Parathyroid adenoma (tissue), 2 donors: ENCODE measurements around the gene BHLHA15.

ENCODE experiments used
- H2AFZ ChIP-seq: fragments of 300-600 bp; sonication (generic); one replicate; pipeline ENCODE4 v1.7.0; 2017; ENCODE audit warnings: antibody characterized with exemption, mild to moderate bottlenecking
- H3K27ac ChIP-seq: fragments of 300-600 bp; sonication (generic); one replicate; pipeline ENCODE4 v1.7.0; 2017
- H3K27me3 ChIP-seq: fragments of 300-600 bp; sonication (generic); one replicate; pipeline ENCODE4 v1.7.0; 2017; ENCODE audit warnings: low read length; ENCODE audit not compliant: control insufficient read depth, insufficient read depth
- H3K36me3 ChIP-seq: fragments of 300-600 bp; sonication (generic); one replicate; pipeline ENCODE4 v1.7.0; 2017; ENCODE audit warnings: low read length; ENCODE audit not compliant: control insufficient read depth, insufficient read depth
- H3K4me1 ChIP-seq: fragments of 300-600 bp; sonication (generic); one replicate; pipeline ENCODE4 v1.7.0; 2017; ENCODE audit warnings: control low read depth
- H3K4me2 ChIP-seq: fragments of 300-600 bp; sonication (generic); one replicate; pipeline ENCODE4 v1.7.0; 2017; ENCODE audit warnings: low read length
- H3K4me3 ChIP-seq: fragments of 300-600 bp; sonication (generic); one replicate; pipeline ENCODE4 v1.7.0; 2017; ENCODE audit warnings: low read depth, low read length
- H3K79me2 ChIP-seq: fragments of 300-600 bp; sonication (generic); one replicate; pipeline ENCODE4 v1.7.0; 2017; ENCODE audit warnings: control low read depth
- H3K9ac ChIP-seq: fragments of 300-600 bp; sonication (generic); one replicate; pipeline ENCODE4 v1.7.0; 2017; ENCODE audit warnings: mild to moderate bottlenecking
- H3K9me3 ChIP-seq: fragments of 300-600 bp; sonication (generic); one replicate; pipeline ENCODE4 v1.7.0; 2017; ENCODE audit warnings: low read length; ENCODE audit not compliant: control insufficient read depth
- CTCF ChIP-seq: fragments of 300-600 bp; sonication (generic); IDR thresholded peaks from one replicate; pipeline ENCODE4 v1.7.0; 2017; ENCODE audit warnings: antibody characterized with exemption, mild to moderate bottlenecking
- donor health status: primary hyperparathyroidism.

Gene BHLHA15

GRCh38 chr7:98191668-98192431 is 19.4 kb upstream of the BHLHA15 start:
- Histone ChIP-seq H3K9ac (no peak overlapping the region), H3K27ac (no peak overlapping the region), H3K4me1 (no peaks in the 10 kb centered on the region), H3K4me3 (no peak overlapping the region), H3K79me2 (peaks cover 14% of the 10 kb centered on the region), H3K27me3 (no peaks in the 10 kb centered on the region), H3K4me2 (no peak overlapping the region), H3K9me3 (no peaks in the 10 kb centered on the region), H2AFZ (no peak overlapping the region), H3K36me3 (no peaks in the 10 kb centered on the region)
- no peak for TF ChIP-seq CTCF

- peaks cover 14% of the 10 kb centered on the region for H3K79me2 ChIP-seq
These were observed 18.3 kb upstream of the BHLHA15 start for GRCh38 chr7:98192781-98193457.

GRCh38 chr7:98193474-98194180 is 17.6 kb upstream of the BHLHA15 start:
- no peak overlapping the region for H3K4me3 ChIP-seq
- no peaks in the 10 kb centered on the region for H3K9me3 ChIP-seq
- no peaks in the 10 kb centered on the region for H3K27me3 ChIP-seq
- TF ChIP-seq CTCF: no peak
- no peak overlapping the region for H3K27ac ChIP-seq
- H3K79me2 ChIP-seq: peaks cover 14% of the 10 kb centered on the region
- H3K4me1 ChIP-seq: no peaks in the 10 kb centered on the region
- no peaks in the 10 kb centered on the region for H3K36me3 ChIP-seq
- no peak overlapping the region for H3K4me2 ChIP-seq
- no peak overlapping the region for H3K9ac ChIP-seq
- no peak overlapping the region for H2AFZ ChIP-seq

More at GRCh38 chr7:98192781-98193457, 18.3 kb upstream of the BHLHA15 start:
- H3K4me2 ChIP-seq: no peak overlapping the region
- no peak overlapping the region for H3K27ac ChIP-seq
- TF ChIP-seq CTCF: no peak
- H3K9me3 ChIP-seq: no peaks in the 10 kb centered on the region
- no peaks in the 10 kb centered on the region for H3K4me1 ChIP-seq
- no peak overlapping the region for H2AFZ ChIP-seq
- H3K36me3 ChIP-seq: no peaks in the 10 kb centered on the region
- no peak overlapping the region for H3K4me3 ChIP-seq
- no peaks in the 10 kb centered on the region for H3K27me3 ChIP-seq
- no peak overlapping the region for H3K9ac ChIP-seq

GRCh38 chr7:98194186-98194585 is 17.1 kb upstream of the BHLHA15 start:
- no peaks in the 10 kb centered on the region for H3K36me3 ChIP-seq
- no peak overlapping the region for H3K4me2 ChIP-seq
- no peaks in the 10 kb centered on the region for H3K9me3 ChIP-seq

More at GRCh38 chr7:98194186-98194585, 17.1 kb upstream of the BHLHA15 start:
- Histone ChIP-seq H3K4me1 (no peaks in the 10 kb centered on the region), H3K27ac (no peak overlapping the region), H3K4me3 (no peak overlapping the region), H3K79me2 (peaks cover 13% of the 10 kb centered on the region), H2AFZ (no peak overlapping the region), H3K9ac (no peak overlapping the region), H3K27me3 (no peaks in the 10 kb centered on the region)
- TF ChIP-seq CTCF: no peak
